NB4 (cell line): ENCODE data around the gene DGKI.

ENCODE experiments used
- DNase-seq: peaks from one replicate; pipeline ENCODE4 v3.0.0; 2010; ENCODE audit warnings: low read depth
- H3K4me3 ChIP-seq: one replicate; pipeline ENCODE4 v1.5.1; 2011; ENCODE audit warnings: mild to moderate bottlenecking, low read depth, low read length, moderate library complexity
- CTCF ChIP-seq: IDR thresholded peaks from one replicate; pipeline ENCODE4 v1.5.1; 2012; ENCODE audit warnings: low read depth, low read length
- MAX ChIP-seq: IDR thresholded peaks from 2 replicates; pipeline ENCODE4 v1.6.1; 2011; ENCODE audit warnings: low read depth, low read length
- MYC ChIP-seq: IDR thresholded peaks from 2 replicates; pipeline ENCODE4 v1.6.1; 2011; ENCODE audit warnings: low read depth, low read length
- POLR2A ChIP-seq: IDR thresholded peaks from 2 replicates; pipeline ENCODE4 v1.6.1; 2011; ENCODE audit warnings: mild to moderate bottlenecking; ENCODE audit not compliant: insufficient read length; ENCODE audit errors: extremely low read depth

The DGKI gene

GRCh38 chr7:137563981-137564380 lies 282.8 kb downstream of the DGKI start:
- no peak for DNase-seq
- no peak overlapping the region for H3K4me3 ChIP-seq
- no peak for TF ChIP-seq MAX
- TF ChIP-seq MYC: no peak
- no peak for TF ChIP-seq CTCF
- no peak for TF ChIP-seq POLR2A

GRCh38 chr7:137547485-137547884 lies 299.3 kb downstream of the DGKI start:
- DNase-seq: no peak
- TF ChIP-seq CTCF (no peak), MYC (no peak), POLR2A (no peak), MAX (no peak)
- no peak overlapping the region for H3K4me3 ChIP-seq

- TF ChIP-seq POLR2A (no peak), MYC (no peak), MAX (no peak), CTCF (no peak)
- DNase-seq: no peak
These were observed 300.1 kb downstream of the DGKI start for GRCh38 chr7:137546671-137547070.

GRCh38 chr7:137546009-137546408 lies 300.8 kb downstream of the DGKI start:
- no peak overlapping the region for H3K4me3 ChIP-seq
- no peak for DNase-seq
- TF ChIP-seq POLR2A: no peak
- TF ChIP-seq MYC: no peak
- no peak for TF ChIP-seq CTCF
- no peak for TF ChIP-seq MAX

More at GRCh38 chr7:137546671-137547070, 300.1 kb downstream of the DGKI start:
- H3K4me3 ChIP-seq: no peak overlapping the region

GRCh38 chr7:137545059-137545716 lies 301.6 kb downstream of the DGKI start:
- DNase-seq: no peak

More at GRCh38 chr7:137545059-137545716, 301.6 kb downstream of the DGKI start:
- H3K4me3 ChIP-seq: no peak overlapping the region
- TF ChIP-seq MAX: no peak
- no peak for TF ChIP-seq CTCF
- TF ChIP-seq MYC: no peak
- no peak for TF ChIP-seq POLR2A
